ENCODE data around the gene PTEN.

PTEN gene

DNA sequence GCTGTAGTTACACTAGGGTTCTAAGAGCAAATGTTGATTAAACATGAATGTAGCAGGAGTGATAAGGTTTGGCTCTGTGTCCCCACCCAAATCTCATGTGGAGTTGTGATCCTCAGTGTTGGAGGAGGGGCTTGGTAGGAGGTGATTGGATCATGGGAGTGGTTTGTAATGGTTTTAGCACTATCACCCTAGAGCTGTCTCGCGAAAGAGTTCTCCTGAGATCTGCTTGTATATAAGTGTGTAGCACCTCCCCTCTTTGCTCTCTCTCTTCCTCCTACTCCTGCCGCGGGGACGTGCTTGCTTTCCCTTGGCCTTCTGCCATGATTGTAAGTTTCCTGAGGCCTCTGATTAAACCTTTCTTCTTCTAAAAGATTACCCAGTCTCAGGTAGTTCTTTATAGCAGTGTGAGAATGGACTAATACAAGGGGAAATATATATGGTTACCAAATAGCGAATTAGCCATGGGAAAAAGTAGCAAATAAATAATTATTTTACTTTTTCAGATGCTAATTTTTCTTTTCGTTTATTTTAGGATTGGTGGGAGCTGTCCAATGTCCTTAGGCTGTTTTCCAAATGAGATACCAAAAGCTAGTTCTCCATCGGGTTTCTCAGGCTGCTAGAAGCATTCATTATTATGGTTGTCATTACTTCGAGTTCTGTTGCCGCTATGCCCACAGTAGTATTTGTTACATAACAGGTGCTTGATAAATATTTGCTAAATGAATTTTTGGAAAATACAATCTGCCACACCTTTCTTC, 58.7 kb downstream of the PTEN start:
- TF ChIP-seq EZH2phosphoT487 (IDR thresholded peaks at IDR 0.05; ENCODE audit: borderline replicate concordance): no peak
- TF ChIP-seq, protein P1, sequence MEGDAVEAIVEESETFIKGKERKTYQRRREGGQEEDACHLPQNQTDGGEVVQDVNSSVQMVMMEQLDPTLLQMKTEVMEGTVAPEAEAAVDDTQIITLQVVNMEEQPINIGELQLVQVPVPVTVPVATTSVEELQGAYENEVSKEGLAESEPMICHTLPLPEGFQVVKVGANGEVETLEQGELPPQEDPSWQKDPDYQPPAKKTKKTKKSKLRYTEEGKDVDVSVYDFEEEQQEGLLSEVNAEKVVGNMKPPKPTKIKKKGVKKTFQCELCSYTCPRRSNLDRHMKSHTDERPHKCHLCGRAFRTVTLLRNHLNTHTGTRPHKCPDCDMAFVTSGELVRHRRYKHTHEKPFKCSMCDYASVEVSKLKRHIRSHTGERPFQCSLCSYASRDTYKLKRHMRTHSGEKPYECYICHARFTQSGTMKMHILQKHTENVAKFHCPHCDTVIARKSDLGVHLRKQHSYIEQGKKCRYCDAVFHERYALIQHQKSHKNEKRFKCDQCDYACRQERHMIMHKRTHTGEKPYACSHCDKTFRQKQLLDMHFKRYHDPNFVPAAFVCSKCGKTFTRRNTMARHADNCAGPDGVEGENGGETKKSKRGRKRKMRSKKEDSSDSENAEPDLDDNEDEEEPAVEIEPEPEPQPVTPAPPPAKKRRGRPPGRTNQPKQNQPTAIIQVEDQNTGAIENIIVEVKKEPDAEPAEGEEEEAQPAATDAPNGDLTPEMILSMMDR (conservative IDR thresholded peaks at IDR 0.05; ENCODE audit: low read length): no peak
- H4K20me1 ChIP-seq (ENCODE audit: insufficient read depth, low read length, poor library complexity, severe bottlenecking): peaks cover 92% of the 10 kb centered on the region

DNA sequence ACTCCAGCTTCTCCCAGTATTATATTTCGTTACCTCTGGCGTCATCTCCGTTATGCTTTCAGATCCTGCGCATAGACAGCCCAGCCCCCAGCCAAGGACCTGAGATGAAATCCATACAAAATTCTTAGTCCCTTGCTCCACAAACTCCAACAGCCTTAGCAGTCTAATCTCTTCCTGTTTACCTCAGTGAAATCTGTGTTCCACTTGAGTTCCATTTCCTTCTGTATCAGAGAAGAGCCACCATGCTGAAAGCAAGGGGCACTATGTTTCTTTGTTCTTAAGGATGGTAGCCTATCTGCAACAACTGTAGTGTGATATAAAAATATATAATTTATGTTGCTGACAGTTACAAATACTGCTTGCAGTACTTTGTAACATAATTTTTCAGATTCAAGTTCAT, 59.8 kb downstream of the PTEN start:
- Histone ChIP-seq H3K36me3 (ENCODE audit: insufficient read depth, low read length) (peaks cover 75% of the 10 kb centered on the region), H4K20me1 (ENCODE audit: insufficient read depth, low read length, poor library complexity, severe bottlenecking) (peaks cover 95% of the 10 kb centered on the region), H3K4me2 (ENCODE audit: low read depth, low read length, poor library complexity, severe bottlenecking) (peak overlapping the region; percentile 32)

More for the DNA sequence above, 58.7 kb downstream of the PTEN start:
- H3K79me2 ChIP-seq (ENCODE audit: insufficient read depth, low read length): peaks cover 100% of the 10 kb centered on the region
- H3K36me3 ChIP-seq (ENCODE audit: insufficient read depth, low read length): peaks cover 64% of the 10 kb centered on the region
- peak overlapping the region; percentile 5 for H3K4me2 ChIP-seq (ENCODE audit: low read depth, low read length, poor library complexity, severe bottlenecking)
- peaks cover 10% of the 10 kb centered on the region; the same call in 1 of the 2 replicates for H3F3A ChIP-seq (ENCODE audit: low read depth)
- no peaks in the 10 kb centered on the region for H3K27me3 ChIP-seq (ENCODE audit: insufficient read depth, low read length, poor library complexity, severe bottlenecking)
- H2AFZ ChIP-seq (ENCODE audit: low read length): no peak overlapping the region
- H3K9me2 ChIP-seq (replicated peaks; ENCODE audit: low read depth, low read length): no peaks in the 10 kb centered on the region
- no peak overlapping the region for H3K9ac ChIP-seq (ENCODE audit: low read depth, low read length, poor library complexity, severe bottlenecking)
- no peak overlapping the region for H3K4me3 ChIP-seq (ENCODE audit: low read length, poor library complexity, severe bottlenecking)
- 0 out of 2 replicates have a peak, but pooled peaks cover 6% of the 10 kb centered on the region for H3K9me3 ChIP-seq (ENCODE audit: insufficient read depth, low read depth, low read length)
- peaks cover 84% of the 10 kb centered on the region for H3K4me1 ChIP-seq (ENCODE audit: insufficient read depth, low read length, poor library complexity, severe bottlenecking)

DNA sequence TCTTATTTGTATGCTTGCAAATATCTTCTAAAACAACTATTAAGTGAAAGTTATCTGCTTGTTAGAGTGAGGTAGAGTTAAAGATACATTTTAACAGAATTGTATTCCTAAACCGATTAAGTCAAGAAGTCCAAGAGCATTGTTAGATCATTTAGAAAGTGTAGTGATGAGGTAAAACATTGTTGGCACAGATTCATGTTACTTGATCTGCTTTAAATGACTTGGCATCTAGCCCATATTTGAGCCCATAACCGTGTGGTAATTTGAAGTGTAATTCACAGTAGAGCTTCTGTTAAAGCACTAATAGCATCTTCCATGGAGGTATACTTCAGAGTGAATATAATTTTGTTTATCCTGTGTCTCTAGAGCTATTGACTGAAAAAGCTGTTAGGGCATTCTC, 62.1 kb downstream of the PTEN start:
- peaks cover 92% of the 10 kb centered on the region for H4K20me1 ChIP-seq (ENCODE audit: insufficient read depth, low read length, poor library complexity, severe bottlenecking)
- no peaks in the 10 kb centered on the region for H3F3A ChIP-seq (ENCODE audit: low read depth)
- H3K9me2 ChIP-seq (replicated peaks; ENCODE audit: low read depth, low read length): no peaks in the 10 kb centered on the region
- peaks cover 100% of the 10 kb centered on the region for H3K79me2 ChIP-seq (ENCODE audit: insufficient read depth, low read length)
- TF ChIP-seq, protein P1 (conservative IDR thresholded peaks at IDR 0.05; ENCODE audit: low read length): no peak
- TF ChIP-seq EZH2phosphoT487 (IDR thresholded peaks at IDR 0.05; ENCODE audit: borderline replicate concordance): no peak
- no peaks in the 10 kb centered on the region for H3K27me3 ChIP-seq (ENCODE audit: insufficient read depth, low read length, poor library complexity, severe bottlenecking)
- 0 out of 2 replicates have a peak, but pooled peaks cover 6% of the 10 kb centered on the region for H3K9me3 ChIP-seq (ENCODE audit: insufficient read depth, low read depth, low read length)
- H3K9ac ChIP-seq (ENCODE audit: low read depth, low read length, poor library complexity, severe bottlenecking): no peak overlapping the region
- H2AFZ ChIP-seq (ENCODE audit: low read length): no peak overlapping the region
- H3K4me2 ChIP-seq (ENCODE audit: low read depth, low read length, poor library complexity, severe bottlenecking): peak overlapping the region; percentile 32
- peaks cover 81% of the 10 kb centered on the region for H3K4me1 ChIP-seq (ENCODE audit: insufficient read depth, low read length, poor library complexity, severe bottlenecking)
- peaks cover 87% of the 10 kb centered on the region for H3K36me3 ChIP-seq (ENCODE audit: insufficient read depth, low read length)
- H3K4me3 ChIP-seq (ENCODE audit: low read length, poor library complexity, severe bottlenecking): no peak overlapping the region

More for the DNA sequence above, 59.8 kb downstream of the PTEN start:
- Histone ChIP-seq H3K9me3 (ENCODE audit: insufficient read depth, low read depth, low read length) (0 out of 2 replicates have a peak, but pooled peaks cover 6% of the 10 kb centered on the region), H3K27me3 (ENCODE audit: insufficient read depth, low read length, poor library complexity, severe bottlenecking) (no peaks in the 10 kb centered on the region), H3K9me2 (replicated peaks; ENCODE audit: low read depth, low read length) (no peaks in the 10 kb centered on the region), H3K4me3 (ENCODE audit: low read length, poor library complexity, severe bottlenecking) (no peak overlapping the region), H3K79me2 (ENCODE audit: insufficient read depth, low read length) (peaks cover 100% of the 10 kb centered on the region), H3F3A (ENCODE audit: low read depth) (0 out of 2 replicates have a peak, but pooled peaks cover 3% of the 10 kb centered on the region), H2AFZ (ENCODE audit: low read length) (no peak overlapping the region), H3K9ac (ENCODE audit: low read depth, low read length, poor library complexity, severe bottlenecking) (no peak overlapping the region), H3K4me1 (ENCODE audit: insufficient read depth, low read length, poor library complexity, severe bottlenecking) (peaks cover 81% of the 10 kb centered on the region)
- TF ChIP-seq, protein P1 (conservative IDR thresholded peaks at IDR 0.05; ENCODE audit: low read length): no peak
- no peak for TF ChIP-seq EZH2phosphoT487 (IDR thresholded peaks at IDR 0.05; ENCODE audit: borderline replicate concordance)
